ENCODE data around the gene SH3D21.

The SH3D21 gene

GRCh38 chr1:36304521-36304920, 1.6 kb upstream of the SH3D21 start:
- DNase-seq, result no peak

GRCh38 chr1:36304970-36305914, 926 bp upstream of the SH3D21 start:
- no peak for DNase-seq

GRCh38 chr1:36305915-36306209, 306 bp upstream of the SH3D21 start:
- no peak for DNase-seq

- peak; percentile 91 for DNase-seq
These were observed 811 bp downstream of the SH3D21 start for GRCh38 chr1:36306902-36307456.

GRCh38 chr1:36307601-36308330, 1.6 kb downstream of the SH3D21 start:
- no peak for DNase-seq

GRCh38 chr1:36309397-36309796, 3.2 kb downstream of the SH3D21 start:
- no peak for DNase-seq

- DNase-seq, result no peak
These were observed 14.2 kb downstream of the SH3D21 start for GRCh38 chr1:36320291-36320761.

GRCh38 chr1:36320767-36321118, 14.6 kb downstream of the SH3D21 start:
- DNase-seq, result no peak

GRCh38 chr1:36321119-36321951, 15.2 kb downstream of the SH3D21 start:
- no peak for DNase-seq

- DNase-seq, result no peak
These were observed 16.0 kb downstream of the SH3D21 start for GRCh38 chr1:36322041-36322785.

- peak; percentile 18 for DNase-seq
These were observed 16.8 kb downstream of the SH3D21 start for GRCh38 chr1:36322786-36323635.

- DNase-seq, result peak; percentile 20
These were observed 17.6 kb downstream of the SH3D21 start, which contains the start of gene EVA1B for GRCh38 chr1:36323636-36324352. Gene EVA1B, minus strand, starts transcription at chr1:36323645. Its CDS starts 608 bp downstream, at chr1:36323037.

GRCh38 chr1:36324353-36324703, 18.2 kb downstream of the SH3D21 start:
- DNase-seq, result no peak

GRCh38 chr1:36326499-36326898, 20.3 kb downstream of the SH3D21 start:
- DNase-seq, result no peak

- DNase-seq, result no peak
These were observed 21.4 kb downstream of the SH3D21 start for GRCh38 chr1:36327421-36328087.

- DNase-seq, result no peak
These were observed 21.9 kb downstream of the SH3D21 start for GRCh38 chr1:36328088-36328480.

- DNase-seq, result no peak
These were observed 22.5 kb downstream of the SH3D21 start for GRCh38 chr1:36328713-36329112.

- no peak for DNase-seq
These were observed 23.6 kb downstream of the SH3D21 start for GRCh38 chr1:36329817-36330216.

- DNase-seq, result no peak
These were observed 24.8 kb downstream of the SH3D21 start for GRCh38 chr1:36330940-36331339.

GRCh38 chr1:36337830-36338229, 31.7 kb downstream of the SH3D21 start:
- no peak for DNase-seq

All from activated CD4-positive, alpha-beta T cell treated with anti-CD3 and anti-CD28 coated beads, Interleukin-2, amount 50 U/mL, for 1 hour (primary cell).